Measurements from ENCODE around the gene CD86.

Gene CD86

DNA sequence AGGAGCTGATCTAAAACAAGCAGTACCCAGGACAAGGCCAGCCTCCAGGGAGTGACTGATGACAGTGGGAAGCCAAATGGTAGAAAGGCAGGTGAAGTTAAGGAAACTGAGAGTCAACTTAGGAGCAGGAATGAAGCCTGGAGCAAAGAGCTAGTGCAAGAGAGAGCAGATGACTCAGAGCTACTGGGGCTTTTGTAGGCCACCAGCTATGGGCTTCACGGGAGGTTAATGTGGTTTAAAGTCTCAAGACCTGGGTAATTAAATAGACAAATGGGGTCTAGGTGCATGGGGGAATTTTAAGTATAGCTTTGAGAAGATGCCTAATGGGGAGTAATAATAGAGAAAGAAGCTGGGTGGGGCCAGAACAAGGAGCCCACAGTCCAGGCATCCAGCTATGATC is 3.1 kb downstream of the CD86 start:
- Histone ChIP-seq H3K4me3 (ENCODE audit: low read length in 2 of 2) (no peak overlapping the region), H3K36me3 (ENCODE audit: control insufficient read depth in 2 of 2, insufficient read depth in 2 of 2, low read length in 2 of 2) (no peaks in the 10 kb centered on the region), H3K4me1 (ENCODE audit: control insufficient read depth, insufficient read depth, low read length) (no peaks in the 10 kb centered on the region), H3K27me3 (ENCODE audit: control insufficient read depth in 1 of 2, insufficient read depth in 2 of 2, low read length in 2 of 2) (no peaks in the 10 kb centered on the region), H3K9me3 (ENCODE audit: control insufficient read depth in 2 of 2, low read length in 2 of 2) (no peaks in the 10 kb centered on the region), H3K27ac (ENCODE audit: low read length) (no peak overlapping the region), H3K9ac (ENCODE audit: low read length in 2 of 2) (no peak overlapping the region)

DNA sequence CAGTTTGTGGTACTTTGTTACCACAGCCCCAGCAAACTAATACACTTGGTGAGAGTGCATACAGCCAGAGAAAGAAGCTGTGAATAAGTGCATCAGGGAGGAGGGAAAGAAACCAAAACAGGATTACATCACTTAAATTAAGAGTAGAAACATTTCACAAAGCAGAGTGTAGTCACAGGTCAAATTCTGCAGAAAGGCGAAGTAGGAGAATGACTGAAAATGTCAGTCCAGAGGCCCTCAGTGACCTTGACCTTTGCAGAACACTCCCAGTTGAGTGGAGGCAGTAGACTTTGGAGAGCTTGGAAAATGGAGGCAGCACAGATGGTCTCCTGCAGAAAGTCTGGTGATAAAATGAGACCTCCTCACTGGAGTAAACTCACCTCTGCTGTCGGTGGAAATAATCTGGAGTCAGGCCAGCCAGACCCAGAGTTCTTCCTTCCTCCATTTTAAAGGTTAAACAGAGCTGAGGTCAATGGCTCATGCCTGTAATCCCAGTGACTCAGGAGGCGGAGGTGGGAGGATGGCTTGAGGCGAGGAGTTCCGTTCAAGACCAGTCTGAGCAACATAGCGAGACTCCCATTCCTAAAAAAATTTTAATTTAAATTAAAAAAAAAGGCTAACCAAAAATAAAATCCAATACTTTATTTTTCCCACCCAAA is 5.0 kb downstream of the CD86 start:
- Histone ChIP-seq H3K9me3 (ENCODE audit: control insufficient read depth in 2 of 2, low read length in 2 of 2) (no peaks in the 10 kb centered on the region), H3K27ac (ENCODE audit: low read length) (no peak overlapping the region), H3K9ac (ENCODE audit: low read length in 2 of 2) (no peak overlapping the region)

DNA sequence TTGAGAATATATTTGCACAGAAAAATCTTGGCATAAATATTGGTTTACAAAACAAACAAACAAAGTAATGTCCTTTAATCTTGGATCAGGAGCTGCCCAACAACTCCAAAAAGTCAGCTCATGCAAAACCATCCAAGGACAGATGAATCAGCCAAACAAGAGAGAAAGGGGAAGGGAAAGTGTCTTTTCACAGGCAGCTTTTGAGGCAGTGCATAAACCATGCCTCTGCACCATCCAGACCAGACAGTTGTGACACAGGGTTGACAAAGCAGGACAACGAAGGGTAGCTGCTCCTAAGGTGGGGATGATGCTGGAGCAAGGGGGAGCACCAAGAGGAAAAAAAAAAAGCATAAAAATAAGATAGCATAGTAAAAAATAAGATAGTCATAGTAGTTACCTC is 8.7 kb downstream of the CD86 start:
- H3K27me3 ChIP-seq (ENCODE audit: control insufficient read depth in 1 of 2, insufficient read depth in 2 of 2, low read length in 2 of 2) = no peaks in the 10 kb centered on the region
- H3K27ac ChIP-seq (ENCODE audit: low read length) = no peak overlapping the region
- H3K9me3 ChIP-seq (ENCODE audit: control insufficient read depth in 2 of 2, low read length in 2 of 2) = no peaks in the 10 kb centered on the region
- H3K9ac ChIP-seq (ENCODE audit: low read length in 2 of 2) = no peak overlapping the region
- H3K4me1 ChIP-seq (ENCODE audit: control insufficient read depth, insufficient read depth, low read length) = no peaks in the 10 kb centered on the region
- H3K36me3 ChIP-seq (ENCODE audit: control insufficient read depth in 2 of 2, insufficient read depth in 2 of 2, low read length in 2 of 2) = no peaks in the 10 kb centered on the region
- no peak overlapping the region for H3K4me3 ChIP-seq (ENCODE audit: low read length in 2 of 2)

More for the DNA sequence above, 5.0 kb downstream of the CD86 start:
- H3K4me3 ChIP-seq (ENCODE audit: low read length in 2 of 2) = no peak overlapping the region
- no peaks in the 10 kb centered on the region for H3K27me3 ChIP-seq (ENCODE audit: control insufficient read depth in 1 of 2, insufficient read depth in 2 of 2, low read length in 2 of 2)
- H3K4me1 ChIP-seq (ENCODE audit: control insufficient read depth, insufficient read depth, low read length) = no peaks in the 10 kb centered on the region
- H3K36me3 ChIP-seq (ENCODE audit: control insufficient read depth in 2 of 2, insufficient read depth in 2 of 2, low read length in 2 of 2) = no peaks in the 10 kb centered on the region

GRCh38 chr3:122064326-122064725 is 9.2 kb downstream of the CD86 start:
- Histone ChIP-seq H3K4me3 (ENCODE audit: low read length in 2 of 2) (no peak overlapping the region), H3K9me3 (ENCODE audit: control insufficient read depth in 2 of 2, low read length in 2 of 2) (peaks cover 0 to under 1% of the 10 kb centered on the region in 2 donors), H3K4me1 (ENCODE audit: control insufficient read depth, insufficient read depth, low read length) (no peaks in the 10 kb centered on the region), H3K9ac (ENCODE audit: low read length in 2 of 2) (no peak overlapping the region), H3K27ac (ENCODE audit: low read length) (no peak overlapping the region), H3K36me3 (ENCODE audit: control insufficient read depth in 2 of 2, insufficient read depth in 2 of 2, low read length in 2 of 2) (no peaks in the 10 kb centered on the region), H3K27me3 (ENCODE audit: control insufficient read depth in 1 of 2, insufficient read depth in 2 of 2, low read length in 2 of 2) (no peaks in the 10 kb centered on the region)

GRCh38 chr3:122066331-122067213 is 11.4 kb downstream of the CD86 start:
- Histone ChIP-seq H3K27ac (ENCODE audit: low read length) (no peak overlapping the region), H3K4me1 (ENCODE audit: control insufficient read depth, insufficient read depth, low read length) (no peaks in the 10 kb centered on the region), H3K9me3 (ENCODE audit: control insufficient read depth in 2 of 2, low read length in 2 of 2) (peaks cover 0 to 4% of the 10 kb centered on the region in 2 donors)

DNA sequence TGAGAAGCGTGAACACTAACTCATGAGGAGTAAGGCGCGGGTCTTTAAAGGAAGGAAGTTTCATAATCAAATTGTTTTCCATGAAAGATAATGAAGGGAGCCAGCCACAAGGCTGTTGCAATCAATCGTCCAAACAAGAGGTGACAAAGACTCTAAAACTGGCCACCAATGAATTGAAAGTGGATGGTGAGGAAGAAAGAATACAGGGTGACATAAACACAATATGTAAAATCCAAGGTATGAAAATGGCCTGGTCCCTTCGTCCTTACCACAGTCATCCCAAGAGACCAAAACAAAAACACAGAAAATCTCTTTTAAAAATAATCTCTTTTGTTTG is 12.0 kb downstream of the CD86 start:
- Histone ChIP-seq H3K36me3 (ENCODE audit: control insufficient read depth in 2 of 2, insufficient read depth in 2 of 2, low read length in 2 of 2) (no peaks in the 10 kb centered on the region), H3K9me3 (ENCODE audit: control insufficient read depth in 2 of 2, low read length in 2 of 2) (peaks cover 0 to 4% of the 10 kb centered on the region in 2 donors), H3K27me3 (ENCODE audit: control insufficient read depth in 1 of 2, insufficient read depth in 2 of 2, low read length in 2 of 2) (no peaks in the 10 kb centered on the region), H3K4me1 (ENCODE audit: control insufficient read depth, insufficient read depth, low read length) (no peaks in the 10 kb centered on the region), H3K9ac (ENCODE audit: low read length in 2 of 2) (no peak overlapping the region), H3K27ac (ENCODE audit: low read length) (no peak overlapping the region), H3K4me3 (ENCODE audit: low read length in 2 of 2) (no peak overlapping the region)

More at GRCh38 chr3:122066331-122067213, 11.4 kb downstream of the CD86 start:
- Histone ChIP-seq H3K9ac (ENCODE audit: low read length in 2 of 2) (no peak overlapping the region), H3K36me3 (ENCODE audit: control insufficient read depth in 2 of 2, insufficient read depth in 2 of 2, low read length in 2 of 2) (no peaks in the 10 kb centered on the region), H3K27me3 (ENCODE audit: control insufficient read depth in 1 of 2, insufficient read depth in 2 of 2, low read length in 2 of 2) (no peaks in the 10 kb centered on the region), H3K4me3 (ENCODE audit: low read length in 2 of 2) (no peak overlapping the region)

DNA sequence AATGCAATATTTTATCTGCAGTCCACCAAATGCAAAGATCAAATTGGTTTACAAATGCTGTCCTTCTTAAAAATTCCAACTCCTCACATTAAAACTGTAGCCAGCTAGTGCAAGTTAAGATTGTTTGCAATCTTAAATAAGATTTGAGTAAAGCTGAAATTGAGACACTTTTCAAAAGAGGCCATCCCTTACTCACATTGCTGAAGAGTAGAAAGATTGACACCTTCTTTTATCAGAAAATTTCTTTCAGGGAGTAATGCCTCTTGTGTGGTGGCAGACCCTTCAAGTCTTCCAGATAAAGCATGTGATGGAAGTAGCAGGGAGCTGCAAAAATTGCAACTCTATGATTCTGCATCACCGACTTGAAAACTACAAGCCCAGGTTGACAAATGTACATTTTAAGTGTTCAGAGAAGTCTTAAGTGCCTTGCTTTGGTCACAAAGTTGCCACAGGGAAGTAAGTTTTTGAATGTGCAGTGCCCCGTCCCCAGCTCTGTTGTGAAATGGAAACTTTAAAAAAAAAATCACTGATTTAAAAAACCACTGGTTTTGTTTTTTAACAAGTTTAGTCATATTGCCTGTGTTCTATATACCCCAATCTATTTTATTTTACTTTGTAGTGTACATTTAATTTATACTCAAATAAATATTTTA is 12.6 kb downstream of the CD86 start:
- no peak overlapping the region for H3K27ac ChIP-seq (ENCODE audit: low read length)
- H3K27me3 ChIP-seq (ENCODE audit: control insufficient read depth in 1 of 2, insufficient read depth in 2 of 2, low read length in 2 of 2) = no peaks in the 10 kb centered on the region

DNA sequence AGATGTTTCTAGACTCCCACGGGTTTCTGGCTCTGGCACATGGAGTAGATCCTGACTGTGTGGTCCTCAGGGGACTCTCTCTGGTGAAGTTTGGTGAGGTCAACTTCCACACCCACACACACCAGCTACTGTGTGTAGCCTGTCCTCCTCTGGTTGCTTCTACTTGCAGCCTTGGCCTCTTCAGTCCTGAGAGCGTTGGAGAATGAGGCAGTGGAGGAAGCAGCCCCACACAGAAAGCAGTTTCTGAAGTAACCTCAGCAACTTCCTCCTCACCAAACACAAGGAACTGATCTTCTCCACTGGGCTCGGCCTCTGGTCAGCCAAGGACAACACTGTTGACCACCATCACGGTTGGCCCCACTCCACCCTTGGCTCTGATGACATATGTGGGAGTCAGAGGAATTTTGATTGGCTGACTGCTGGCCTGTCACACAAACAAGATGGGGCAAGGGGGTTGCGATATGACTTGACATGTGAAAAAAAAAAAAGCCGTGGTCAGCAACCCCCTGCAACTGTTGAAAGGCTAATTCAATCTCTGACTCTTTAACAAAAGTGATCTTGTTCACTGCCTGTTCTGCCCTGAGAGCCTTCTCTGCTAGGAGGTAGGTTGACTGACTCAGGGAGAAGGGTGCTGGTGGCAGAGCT is 19.6 kb downstream of the CD86 start:
- Histone ChIP-seq H3K36me3 (ENCODE audit: control insufficient read depth in 2 of 2, insufficient read depth in 2 of 2, low read length in 2 of 2) (no peaks in the 10 kb centered on the region), H3K4me1 (ENCODE audit: control insufficient read depth, insufficient read depth, low read length) (no peaks in the 10 kb centered on the region), H3K9ac (ENCODE audit: low read length in 2 of 2) (no peak overlapping the region), H3K27ac (ENCODE audit: low read length) (no peak overlapping the region), H3K4me3 (ENCODE audit: low read length in 2 of 2) (no peak overlapping the region), H3K9me3 (ENCODE audit: control insufficient read depth in 2 of 2, low read length in 2 of 2) (no peaks in the 10 kb centered on the region), H3K27me3 (ENCODE audit: control insufficient read depth in 1 of 2, insufficient read depth in 2 of 2, low read length in 2 of 2) (no peaks in the 10 kb centered on the region)

More for the DNA sequence above, 12.6 kb downstream of the CD86 start:
- H3K9me3 ChIP-seq (ENCODE audit: control insufficient read depth in 2 of 2, low read length in 2 of 2) = peaks cover 0 to 4% of the 10 kb centered on the region in 2 donors
- no peak overlapping the region for H3K9ac ChIP-seq (ENCODE audit: low read length in 2 of 2)
- H3K4me3 ChIP-seq (ENCODE audit: low read length in 2 of 2) = no peak overlapping the region
- H3K36me3 ChIP-seq (ENCODE audit: control insufficient read depth in 2 of 2, insufficient read depth in 2 of 2, low read length in 2 of 2) = no peaks in the 10 kb centered on the region
- no peaks in the 10 kb centered on the region for H3K4me1 ChIP-seq (ENCODE audit: control insufficient read depth, insufficient read depth, low read length)

- no peak overlapping the region for H3K27ac ChIP-seq (ENCODE audit: low read length)
- H3K27me3 ChIP-seq (ENCODE audit: control insufficient read depth in 1 of 2, insufficient read depth in 2 of 2, low read length in 2 of 2) = no peaks in the 10 kb centered on the region
- no peak overlapping the region for H3K9ac ChIP-seq (ENCODE audit: low read length in 2 of 2)
- H3K36me3 ChIP-seq (ENCODE audit: control insufficient read depth in 2 of 2, insufficient read depth in 2 of 2, low read length in 2 of 2) = no peaks in the 10 kb centered on the region
- no peaks in the 10 kb centered on the region for H3K9me3 ChIP-seq (ENCODE audit: control insufficient read depth in 2 of 2, low read length in 2 of 2)
- no peaks in the 10 kb centered on the region for H3K4me1 ChIP-seq (ENCODE audit: control insufficient read depth, insufficient read depth, low read length)
- H3K4me3 ChIP-seq (ENCODE audit: low read length in 2 of 2) = no peak overlapping the region
These were observed 21.5 kb downstream of the CD86 start for GRCh38 chr3:122076491-122077292.
